H1 (cell line): ENCODE data around the gene CHTF18. TPM values are rescaled to one million over a fixed set of nuclear protein-coding genes. Genes with fewer than 3 reads are reported as not detected.

Experiments
- SIN3A ChIP-seq, 2 experiments: IDR thresholded peaks in 1 of 2; conservative IDR thresholded peaks in 1 of 2; 2 replicates each; pipeline ENCODE4 v1.6.1; 2011 to 2012; ENCODE audit warnings: low read length in 2 of 2, improper control_type of control experiment in 1 of 2, low read depth in 1 of 2, mild to moderate bottlenecking in 1 of 2
- TCF12 ChIP-seq: IDR thresholded peaks from 2 replicates; pipeline ENCODE4 v1.6.1; 2011; ENCODE audit warnings: low read depth, mild to moderate bottlenecking, low read length
- polyA plus RNA-seq, 7 experiments: library from polyadenylated mRNA; depleted of rRNA in 3 of 7; stranded (reverse) in 5 of 7; unstranded in 2 of 7; fragments of >200 nt in 5 of 7; fragments of 200-250 nt in 2 of 7; gene quantifications; 1 replicate in 5 of 7; 2 replicates in 1 of 7; 4 replicates in 1 of 7; pipeline versions ENCODE4 v1.2.1 to v1.2.3, GENCODE V29; 2011 to 2013; ENCODE audit warnings: missing spikeins in 2 of 7, mixed read lengths in 2 of 7
- total RNA-seq: library from RNA; stranded (reverse); fragmentation: NEBNext Ultra II Directional; extraction: Animal tissue kit (Norgen Biotek cat#: 25700); gene quantifications from 2 replicates; pipeline ENCODE4 v1.2.1, GENCODE V29; 2021

The CHTF18 gene
- total and polyA plus RNA-seq, 2 of the 8 experiments (the other 6 are each of a cell fraction or from before 2014, with no cell fraction given): 75.3 to 104 TPM

DNA sequence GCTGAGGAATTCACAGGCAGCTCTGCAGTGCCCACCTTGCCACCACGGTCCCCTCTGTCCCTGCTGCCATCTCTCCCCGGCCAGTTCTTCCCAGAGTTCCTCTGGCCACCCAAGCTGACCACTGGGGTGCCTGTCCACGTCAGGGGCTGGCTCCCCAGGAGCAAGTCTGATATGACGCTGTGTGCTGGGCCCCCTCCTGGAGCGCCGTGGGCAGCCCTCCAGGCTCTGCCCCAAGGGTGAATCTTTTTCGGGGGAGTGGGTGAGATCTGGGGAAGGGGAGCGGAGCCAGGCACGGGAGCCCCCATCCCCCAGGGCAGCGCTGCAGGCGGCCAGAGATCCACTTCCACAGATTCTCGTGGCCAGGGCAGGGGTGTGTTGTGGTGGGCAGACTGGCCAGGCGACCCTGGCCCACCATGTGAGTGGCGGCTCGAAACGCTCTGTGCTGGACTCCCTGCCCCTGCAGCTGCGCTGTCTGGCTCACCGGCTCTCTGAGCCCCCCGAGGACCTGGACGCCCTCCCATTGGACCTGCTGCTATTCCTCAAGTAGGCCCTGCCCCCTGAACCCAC lies 24.2 kb upstream of the CHTF18 start (continued):
- TF ChIP-seq TCF12 (no peak), SIN3A (conservative IDR thresholded peaks at IDR 0.05 in 1 of 2, IDR thresholded peaks at IDR 0.05 in 1 of 2; ENCODE audit: low read depth in 1 of 2, low read length in 2 of 2) (no peak)
